K562 (cell line): Measurements from ENCODE around the gene LATS1. TPM values are rescaled to one million over a fixed set of nuclear protein-coding genes. Genes with fewer than 3 reads are reported as not detected.

Experiments used
- ATAC-seq: fragments of 200-7000 bp; cut with Tn5 transposase; 3 replicates; pipeline ENCODE4 v1.9.1; 2020; ENCODE audit warnings: moderate library complexity
- BruUV-seq: library from RNA; stranded (reverse); fragments of 400-500 nt; replicated peaks from 2 replicates; lab custom pipeline; 2021; lab: Mats Ljungman, UMichigan
- CTCF ChIA-PET: fragments of 300-600 bp; formaldehyde crosslinking; extraction: SDS; loops from one replicate; lab custom pipeline; 2021; ENCODE audit warnings: low intra/inter-chr PET ratio; lab: Yijun Ruan, JAX
- POLR2A ChIA-PET: fragments of 300-600, 350-650 bp; sonication (Branson Sonifier 250); formaldehyde crosslinking; extraction: SDS; loops from one replicate; lab custom pipeline; 2021; ENCODE audit warnings: antibody characterized with exemption, inconsistent platforms; lab: Yijun Ruan, JAX
- DNase-seq, 4 experiments: peaks; one replicate each; pipeline versions ENCODE4 v3.0.0 to v3.0.0-alpha.2; 2011 to 2018; ENCODE audit warnings: low spot score in 3 of 4, mixed read lengths in 3 of 4; ENCODE audit errors: extremely low read depth in 1 of 4
- FAIRE-seq: peaks from 2 replicates; lab custom pipeline; 2011; peaks lifted over from hg19 to GRCh38; lab: Jason Lieb, UNC
- H2AFZ ChIP-seq: 2 replicates; pipeline ENCODE4 v1.6.0; 2011; ENCODE audit warnings: low read depth, low read length, control low read depth, inconsistent platforms
- H3K27ac ChIP-seq: fragments of 200-600 bp; 3 replicates; pipeline ENCODE4 v1.8.0; 2011; ENCODE audit warnings: low read depth, mild to moderate bottlenecking, control low read depth, inconsistent platforms, low read length, moderate library complexity, mixed read lengths; ENCODE audit errors: extremely low read depth
- H3K27me3 ChIP-seq, 2 experiments: fragments of 300-600 bp in 1 of 2; 2 replicates in 1 of 2; 3 replicates in 1 of 2; pipeline versions ENCODE4 v1.6.0 to v1.8.0; 2011; ENCODE audit warnings: inconsistent platforms in 2 of 2, low read length in 2 of 2, mild to moderate bottlenecking in 1 of 2, mixed read lengths in 1 of 2, moderate library complexity in 1 of 2; ENCODE audit not compliant: control insufficient read depth in 2 of 2, insufficient read depth in 2 of 2
- H3K36me3 ChIP-seq: fragments of 300-600 bp; 3 replicates; pipeline ENCODE4 v1.8.0; 2011; ENCODE audit warnings: mild to moderate bottlenecking, low read length, inconsistent platforms; ENCODE audit not compliant: control insufficient read depth, insufficient read depth
- H3K4me1 ChIP-seq, 2 experiments: fragments of 200-600 bp in 1 of 2; replicated peaks in 1 of 2; 2 replicates in 1 of 2; 3 replicates in 1 of 2; pipeline versions ENCODE4 v1.5.1 to v1.8.0; 2011; ENCODE audit warnings: inconsistent platforms in 2 of 2, low read length in 2 of 2, mild to moderate bottlenecking in 1 of 2, mixed read lengths in 1 of 2, moderate library complexity in 1 of 2; ENCODE audit not compliant: control insufficient read depth in 2 of 2, insufficient read depth in 2 of 2
- H3K4me2 ChIP-seq: 2 replicates; pipeline ENCODE4 v1.6.1; 2011; ENCODE audit warnings: low read length, control low read depth, inconsistent platforms, mixed read lengths; ENCODE audit not compliant: insufficient read depth
- H3K4me3 ChIP-seq: fragments of 200-600 bp; sonication (generic), shearing (Covaris generic); 2 replicates; pipeline ENCODE4 v1.5.1; 2016; ENCODE audit warnings: control low read depth, inconsistent platforms
- H3K79me2 ChIP-seq: fragments of 200-600 bp; 3 replicates; pipeline ENCODE4 v1.8.0; 2011; ENCODE audit warnings: low read length, inconsistent platforms; ENCODE audit not compliant: control insufficient read depth, insufficient read depth
- H3K9ac ChIP-seq, 2 experiments: 2 replicates each; pipeline versions ENCODE4 v1.6.0 to v1.6.1; 2011; ENCODE audit warnings: low read depth in 2 of 2, low read length in 2 of 2, control low read depth in 1 of 2, inconsistent platforms in 1 of 2, mild to moderate bottlenecking in 1 of 2, mixed read lengths in 1 of 2; ENCODE audit not compliant: insufficient read depth in 1 of 2
- H3K9me1 ChIP-seq: one replicate; pipeline ENCODE4 v1.6.0; 2011; ENCODE audit warnings: inconsistent platforms, mild to moderate bottlenecking, low read length, moderate library complexity; ENCODE audit not compliant: control insufficient read depth, insufficient read depth
- H3K9me3 ChIP-seq: replicated peaks from 2 replicates; pipeline ENCODE4 v1.5.1; 2011; ENCODE audit warnings: low read depth, low read length, inconsistent platforms; ENCODE audit not compliant: control insufficient read depth, insufficient read depth
- H4K20me1 ChIP-seq: replicated peaks from 2 replicates; pipeline ENCODE4 v1.6.1; 2011; ENCODE audit warnings: low read length, inconsistent platforms, mixed read lengths; ENCODE audit not compliant: control insufficient read depth, insufficient read depth
- HMGN3 ChIP-seq: IDR thresholded peaks from 2 replicates; pipeline ENCODE4 v1.6.1; 2011; ENCODE audit warnings: borderline replicate concordance, low read depth, mild to moderate bottlenecking, mixed read lengths, low read length; ENCODE audit not compliant: insufficient read length; ENCODE audit errors: extremely low read depth
- KAT7 ChIP-seq: sonication (generic); formaldehyde crosslinking; IDR thresholded peaks from 2 replicates; pipeline ENCODE4 v1.8.0; 2022; ENCODE audit warnings: missing genetic modification reagents, mild to moderate bottlenecking, borderline replicate concordance
- MED1 ChIP-seq: sonication (generic); formaldehyde crosslinking; IDR thresholded peaks from 2 replicates; pipeline ENCODE4 v1.8.1; 2023; ENCODE audit warnings: missing genetic modification reagents, borderline replicate concordance
- ZNF121 ChIP-seq: sonication (generic); formaldehyde crosslinking; conservative IDR thresholded peaks from 2 replicates; pipeline ENCODE4 v1.8.0; 2022; ENCODE audit warnings: missing genetic modification reagents
- ZNF239 ChIP-seq: fragments of 250-450 bp; sonication (Bioruptor Pico); IDR thresholded peaks from 2 replicates; pipeline ENCODE4 v1.4.0; 2020; ENCODE audit warnings: mild to moderate bottlenecking
- ZNF696 ChIP-seq: fragments of 250-450 bp; sonication (Bioruptor Pico); conservative IDR thresholded peaks from 2 replicates; pipeline ENCODE4 v1.4.0; 2020; ENCODE audit warnings: mild to moderate bottlenecking, moderate library complexity
- WGBS: fragments of 100-300 bp; shearing (Covaris generic); methylation state at CpG from one replicate; pipeline ENCODE4 v1.1.6; 2016; ENCODE audit warnings: low coverage, mixed read lengths; ENCODE audit not compliant: insufficient coverage; ENCODE audit errors: missing lambda C conversion rate; 5-methylcytosine and 5-hydroxymethylcytosine counted together
- in situ Hi-C: fragments of 300-500 bp; cut with MboI; formaldehyde crosslinking; loops from 4 replicates; pipeline ENCODE4 v1.15.0; 2018; ENCODE audit warnings: inconsistent platforms, mixed read lengths
- intact Hi-C: fragments of 100-400 bp; cut with micrococcal nuclease; formaldehyde crosslinking; loops from 2 replicates; pipeline ENCODE4 v1.14.2; 2022
- polyA plus RNA-seq, 8 experiments: library from polyadenylated mRNA; depleted of rRNA in 4 of 8; stranded (reverse) in 5 of 8; unstranded in 3 of 8; fragments of >200 nt; fragmentation: Nextera tagmentation in 2 of 8; fragmentation: Illumina TruSeq in 1 of 8; extraction: Ambion mirVana in 2 of 8; extraction: Trizol in 1 of 8; gene quantifications; 2 replicates each; pipeline versions ENCODE4 v1.2.1 to v1.2.3, GENCODE V29; 2011 to 2014; ENCODE audit warnings: inconsistent platforms in 1 of 8, missing spikeins in 1 of 8
- total RNA-seq, 7 experiments: library from RNA; depleted of rRNA in 6 of 7; stranded (reverse); fragments of >200 nt in 6 of 7; fragmentation: Illumina TruSeq in 2 of 7; extraction: Trizol in 2 of 7; gene quantifications; 2 replicates each; pipeline versions ENCODE4 v1.2.1 to v1.2.3, GENCODE V29; 2011 to 2021; ENCODE audit warnings: low replicate concordance in 1 of 7

Gene LATS1
- total and polyA plus RNA-seq, 9 of the 15 experiments (the other 6 are each of a cell fraction or from before 2014, with no cell fraction given) = 5.0 to 36.3 (median 18.4) TPM

- no peak for TF ChIP-seq KAT7 (CRISPR knock-in tag)
- no peak for TF ChIP-seq ZNF239 (CRISPR knock-in tag)
- no peak for TF ChIP-seq HMGN3
- TF ChIP-seq ZNF696 (CRISPR knock-in tag) = no peak
These were observed 102.1 kb downstream of the LATS1 start (continued) for GRCh38 chr6:149615805-149616204.

GRCh38 chr6:149614337-149614736 is 103.6 kb downstream of the LATS1 start:
- Histone ChIP-seq H3K4me2 (no peak overlapping the region), H3K36me3 (peaks cover 21% of the 10 kb centered on the region), H4K20me1 (0 out of 2 replicates have a peak, but pooled peaks cover 3% of the 10 kb centered on the region), H3K4me1 (no peaks in the 10 kb centered on the region), H3K27me3 (no peaks in the 10 kb centered on the region), H3K9me1 (no peaks in the 10 kb centered on the region), H3K9me3 (no peaks in the 10 kb centered on the region), H2AFZ (no peak overlapping the region), H3K9ac (no peak overlapping the region), H3K79me2 (no peaks in the 10 kb centered on the region), H3K27ac (no peak overlapping the region), H3K4me3 (no peak overlapping the region)
- TF ChIP-seq MED1 = no peak
- TF ChIP-seq ZNF121 = peak; percentile 60; the same call in 1 of the 2 replicates
- CTCF ChIA-PET = no interaction called here
- FAIRE-seq (no peak), ATAC-seq (no peak), DNase-seq (no peak)
- intact Hi-C loops = no loop called here
- BruUV-seq = no TSS peak
- 74% methylated on average over 4 of the region's 4 CpGs for WGBS
- in situ Hi-C loops = no loop called here
- POLR2A ChIA-PET = interaction anchor here (1.2 to 1.9 kb wide), 3 partner anchors 10 to 16 kb away, joined by 4 to 6 read pairs (median 6); no protein-coding TSS in a partner anchor
